Measurements from ENCODE around the gene SMAGP.
"Not testable (repeated sequence)": the region's sequence is repeated elsewhere in the genome, so short reads cannot be mapped to it uniquely, and the experiment has no call there.

The SMAGP gene

DNA sequence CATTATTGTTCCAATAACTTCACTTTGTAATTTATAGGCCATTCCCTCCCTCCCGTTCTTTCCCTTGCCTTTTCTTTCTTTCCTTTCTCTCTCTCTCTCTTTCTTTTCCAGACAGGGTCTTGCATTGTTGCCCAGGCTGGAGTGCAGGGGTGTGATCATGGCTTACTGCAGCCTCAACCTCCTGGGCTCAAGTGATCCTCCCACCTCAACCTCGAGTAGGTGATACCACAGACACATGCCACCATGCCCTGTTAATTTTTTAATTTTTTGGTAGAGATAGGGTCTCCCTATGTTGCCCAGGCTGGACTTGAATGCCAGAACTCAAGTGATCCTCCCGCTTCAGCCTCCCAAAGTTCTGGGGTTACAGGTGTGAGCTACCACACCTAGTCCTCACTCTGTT, 45.6 kb downstream of the SMAGP start:
- no peak overlapping the region for H3K4me3 Mint-ChIP-seq
- no peaks in the 10 kb centered on the region for H3K9me3 Mint-ChIP-seq

DNA sequence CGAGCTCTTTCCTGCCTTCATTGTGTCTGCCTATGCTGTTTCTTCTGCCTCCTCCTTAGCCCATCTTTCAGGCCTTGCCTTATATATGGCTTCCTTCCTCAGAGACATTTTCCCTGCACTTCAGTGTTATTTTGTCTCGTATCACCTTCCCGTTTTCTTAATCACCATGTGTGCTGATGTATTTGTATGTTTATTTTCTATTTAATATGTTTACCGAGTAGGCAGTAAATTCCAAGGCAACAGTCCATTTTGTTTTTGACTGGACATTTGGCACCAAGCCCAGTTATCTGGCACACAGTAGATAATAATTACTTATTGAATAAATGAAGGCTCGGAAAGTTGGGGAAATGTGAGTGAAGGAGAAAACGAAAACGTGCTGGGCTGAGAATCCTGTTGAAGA, 47.8 kb downstream of the SMAGP start:
- Mint-ChIP-seq H3K4me3 (no peak overlapping the region), H3K9me3 (no peaks in the 10 kb centered on the region), H3K27me3 (no peaks in the 10 kb centered on the region), H3K4me1 (ENCODE audit: low read depth) (peaks cover 14% of the 10 kb centered on the region), H3K36me3 (ENCODE audit: low read depth) (peaks cover 4% of the 10 kb centered on the region), H3K27ac (no peak overlapping the region)
- DNase-seq, result no peak

More for the DNA sequence above, 45.6 kb downstream of the SMAGP start:
- H3K36me3 Mint-ChIP-seq (ENCODE audit: low read depth), result no peaks in the 10 kb centered on the region
- no peak for DNase-seq
- no peaks in the 10 kb centered on the region for H3K27me3 Mint-ChIP-seq
- H3K27ac Mint-ChIP-seq, result no peak overlapping the region
- H3K4me1 Mint-ChIP-seq (ENCODE audit: low read depth), result peaks cover 1% of the 10 kb centered on the region

DNA sequence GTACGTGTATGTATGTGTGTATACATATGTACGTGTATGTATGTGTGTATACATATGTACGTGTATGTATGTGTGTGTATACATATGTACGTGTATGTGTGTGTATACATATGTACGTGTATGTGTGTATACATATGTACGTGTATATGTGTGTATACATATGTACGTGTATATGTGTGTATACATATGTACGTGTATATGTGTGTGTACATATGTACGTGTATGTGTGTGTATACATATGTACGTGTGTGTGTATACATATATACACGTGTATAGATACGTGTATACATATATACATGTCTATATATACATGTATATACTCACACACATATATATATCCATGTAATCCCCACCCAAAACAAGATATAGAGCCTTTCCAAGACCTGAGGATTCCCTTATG, 50.4 kb downstream of the SMAGP start:
- not testable (repeated sequence) for H3K27ac Mint-ChIP-seq; H3K9me3 Mint-ChIP-seq; H3K27me3 Mint-ChIP-seq; DNase-seq; H3K36me3 Mint-ChIP-seq (ENCODE audit: low read depth); H3K4me3 Mint-ChIP-seq
- peaks cover 20% of the 10 kb centered on the region for H3K4me1 Mint-ChIP-seq (ENCODE audit: low read depth)

DNA sequence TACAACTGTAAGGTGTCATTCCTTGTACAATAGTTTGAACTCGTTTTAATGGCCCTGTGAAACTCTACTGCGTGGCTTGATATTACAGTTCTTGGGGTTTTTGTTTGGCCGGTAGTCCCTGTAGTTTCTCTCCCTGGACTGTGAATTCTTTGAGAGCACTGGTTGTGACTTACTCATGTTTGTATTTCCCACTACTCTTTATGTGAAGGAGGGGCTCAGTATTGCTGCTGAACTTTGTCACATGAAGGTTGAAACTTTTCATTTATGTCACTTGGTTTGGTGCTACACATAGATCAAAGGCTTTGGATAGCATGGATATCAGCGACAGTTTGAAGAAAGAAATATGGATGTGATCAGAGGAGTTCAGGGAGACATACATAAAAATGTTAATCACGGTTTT, 50.9 kb downstream of the SMAGP start:
- no peaks in the 10 kb centered on the region for H3K27me3 Mint-ChIP-seq
- peak overlapping the region; percentile 45 for H3K27ac Mint-ChIP-seq
- peaks cover 20% of the 10 kb centered on the region for H3K4me1 Mint-ChIP-seq (ENCODE audit: low read depth)
- DNase-seq, result no peak
- no peaks in the 10 kb centered on the region for H3K9me3 Mint-ChIP-seq
- H3K4me3 Mint-ChIP-seq, result peak overlapping the region; percentile 86
- H3K36me3 Mint-ChIP-seq (ENCODE audit: low read depth), result peaks cover 5% of the 10 kb centered on the region

DNA sequence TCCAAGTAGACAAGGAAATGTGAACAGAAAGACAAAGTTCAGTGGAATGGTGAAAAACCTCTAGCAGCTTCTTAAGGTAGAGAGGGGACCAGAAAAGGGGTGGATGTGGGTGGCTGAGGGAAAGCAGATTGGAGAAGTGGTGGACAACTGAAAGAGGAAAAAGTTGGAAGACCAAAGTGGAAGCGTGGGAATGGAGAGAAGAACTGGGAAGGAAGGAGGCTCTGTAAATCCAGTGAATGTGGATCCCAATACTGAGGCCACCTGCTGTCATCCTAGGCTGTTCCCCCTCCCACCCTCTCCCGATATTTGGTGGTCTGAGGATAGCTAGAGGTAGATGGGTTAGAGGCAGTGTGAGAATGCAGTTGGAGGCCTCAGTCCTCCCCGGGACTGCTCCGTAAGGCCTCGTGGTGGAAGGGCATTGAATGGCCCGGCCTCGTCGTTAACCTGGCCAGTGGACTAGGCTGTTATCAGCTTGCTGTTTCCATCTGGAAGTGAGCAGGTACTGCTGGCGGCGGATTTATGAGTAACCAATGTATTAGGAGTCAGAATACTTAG, 51.5 kb downstream of the SMAGP start:
- Mint-ChIP-seq H3K4me3 (peak overlapping the region; percentile 86), H3K27me3 (no peaks in the 10 kb centered on the region), H3K4me1 (ENCODE audit: low read depth) (peaks cover 20% of the 10 kb centered on the region), H3K27ac (peak overlapping the region; percentile 96), H3K9me3 (no peaks in the 10 kb centered on the region), H3K36me3 (ENCODE audit: low read depth) (peaks cover 7% of the 10 kb centered on the region)
- DNase-seq, result no peak

DNA sequence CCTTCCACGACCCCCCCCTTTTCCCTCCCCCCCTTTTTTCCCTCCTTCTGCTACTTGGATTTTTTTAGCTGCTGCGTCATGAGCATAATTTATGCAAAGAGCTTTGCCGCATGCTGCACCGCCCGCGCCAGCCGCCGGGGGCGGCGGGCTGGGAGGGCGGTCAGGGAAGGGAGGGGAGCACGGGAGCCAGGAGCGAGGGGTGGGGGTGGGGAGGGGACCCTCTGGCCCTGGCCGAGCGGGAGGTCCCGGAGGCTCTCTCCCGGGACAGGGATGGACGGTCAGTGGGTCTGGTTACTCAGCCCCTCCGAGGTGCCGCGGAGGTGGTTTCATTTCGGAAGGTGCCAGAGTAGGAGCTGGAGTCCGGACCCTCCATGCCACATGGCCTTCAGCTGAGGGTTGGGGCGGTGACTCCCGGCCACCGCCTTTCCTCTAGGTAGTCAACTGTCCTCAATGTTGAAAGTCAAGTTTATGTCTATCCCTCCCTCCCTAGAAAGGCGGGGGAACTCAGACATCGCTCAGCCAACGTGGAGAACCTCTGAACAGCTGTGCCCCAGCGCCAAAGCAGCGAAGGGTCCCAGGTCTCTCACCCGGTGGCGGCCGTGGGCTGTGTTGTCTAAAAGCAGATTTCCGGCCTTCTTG, 52.1 kb downstream of the SMAGP start, which contains the start of gene POU6F1:
TSS of gene POU6F1 (minus strand) at position 95 of the 639 bp plus-strand sequence. CDS start 11,226 bp downstream, outside the sequence.
- DNase-seq, result peak; percentile 81
- Mint-ChIP-seq H3K4me1 (ENCODE audit: low read depth) (peaks cover 20% of the 10 kb centered on the region), H3K9me3 (no peaks in the 10 kb centered on the region), H3K4me3 (peak within 1 kb of the TSS; percentile 86), H3K27me3 (no peaks in the 10 kb centered on the region), H3K36me3 (ENCODE audit: low read depth) (peaks cover 7% of the 10 kb centered on the region), H3K27ac (peak within 1 kb of the TSS; percentile 96)

DNA sequence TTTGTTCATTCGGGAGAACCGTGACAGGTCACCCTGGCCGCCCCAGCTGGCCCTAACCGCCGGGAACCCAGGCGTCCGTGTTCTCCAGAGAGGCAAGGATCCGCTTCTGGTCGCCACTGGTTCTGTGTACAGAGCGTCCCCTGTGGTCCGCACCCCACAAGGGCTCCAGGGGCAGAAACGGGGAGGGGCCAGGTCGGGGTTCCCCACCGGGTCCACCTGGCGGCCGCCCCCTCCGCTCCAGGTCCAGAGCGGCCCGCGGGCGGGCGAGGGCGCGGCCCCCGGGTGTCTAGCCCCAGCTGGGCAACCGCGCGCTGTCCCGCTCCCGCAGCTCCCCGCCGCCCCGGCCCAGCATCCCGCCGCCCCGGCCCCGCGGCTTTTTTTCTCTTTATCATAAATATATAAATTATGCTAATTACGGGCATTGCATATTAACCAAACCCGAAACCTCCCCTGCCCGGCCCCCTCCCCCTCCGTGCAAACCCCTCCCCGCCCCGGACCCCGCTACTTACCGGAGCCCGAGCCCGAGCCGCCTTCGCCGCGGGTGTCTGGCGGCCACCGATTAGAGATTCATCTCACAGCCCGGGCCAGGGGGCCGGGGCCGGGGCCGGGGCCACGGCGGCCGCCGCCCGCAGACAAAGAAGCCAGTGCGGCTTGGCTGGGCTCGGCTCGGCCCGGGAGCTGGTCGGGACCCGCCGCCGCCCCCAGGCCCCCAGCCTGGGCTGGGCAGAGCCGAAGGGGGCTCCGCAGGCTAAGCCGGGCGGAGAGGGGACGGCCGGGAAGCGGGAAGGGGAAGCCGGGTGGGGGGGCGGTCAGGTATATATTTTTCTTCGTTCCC, 52.9 kb downstream of the SMAGP start:
- Mint-ChIP-seq H3K9me3 (no peaks in the 10 kb centered on the region), H3K36me3 (ENCODE audit: low read depth) (peaks cover 7% of the 10 kb centered on the region), H3K27me3 (no peaks in the 10 kb centered on the region), H3K4me3 (peak overlapping the region; percentile 86), H3K4me1 (ENCODE audit: low read depth) (peaks cover 20% of the 10 kb centered on the region), H3K27ac (peak overlapping the region; percentile 96)
- DNase-seq, result peak; percentile 68

DNA sequence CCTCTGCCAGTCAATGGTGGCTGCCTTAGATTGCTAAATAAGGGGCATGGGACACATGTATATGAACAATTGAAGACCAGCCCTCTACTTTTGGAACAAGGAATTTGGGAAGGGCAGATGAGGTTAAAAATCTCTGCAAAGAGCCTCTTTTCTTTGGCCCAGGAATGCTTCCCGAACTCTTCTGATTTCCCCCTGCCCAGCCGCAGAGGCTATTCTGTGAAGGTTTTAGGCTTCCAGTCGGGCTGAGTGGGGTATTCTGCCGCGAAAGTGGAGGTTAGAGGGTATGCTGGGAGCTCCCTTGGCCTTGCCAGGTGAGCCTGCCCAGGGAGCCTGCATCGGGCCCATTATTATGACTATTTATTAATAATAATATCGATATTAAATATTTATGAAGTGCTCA, 53.6 kb downstream of the SMAGP start:
- Mint-ChIP-seq H3K36me3 (ENCODE audit: low read depth) (peaks cover 7% of the 10 kb centered on the region), H3K9me3 (no peaks in the 10 kb centered on the region), H3K4me3 (peak overlapping the region; percentile 69), H3K4me1 (ENCODE audit: low read depth) (peaks cover 20% of the 10 kb centered on the region), H3K27ac (peak overlapping the region; percentile 78), H3K27me3 (no peaks in the 10 kb centered on the region)
- DNase-seq, result no peak

DNA sequence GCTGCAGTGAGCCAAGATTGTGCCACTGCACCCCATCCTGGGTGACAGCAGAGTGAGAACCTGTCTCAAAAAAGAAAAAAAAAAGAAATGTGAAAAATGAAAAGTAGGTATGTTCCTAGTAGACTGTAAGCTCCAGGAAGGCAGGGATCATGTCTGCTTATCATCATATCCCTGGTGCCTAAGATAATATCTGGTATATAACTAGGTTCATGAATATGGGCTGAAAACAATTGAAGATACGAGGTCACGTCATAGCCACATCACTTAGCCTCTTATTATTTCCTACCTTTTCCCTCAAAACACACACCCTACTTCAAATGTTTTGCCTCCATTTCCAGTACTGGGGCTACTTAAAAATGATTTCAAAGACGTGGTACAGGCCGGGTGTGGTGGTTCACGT, 55.3 kb downstream of the SMAGP start:
- Mint-ChIP-seq H3K27me3 (no peaks in the 10 kb centered on the region), H3K36me3 (ENCODE audit: low read depth) (peaks cover 9% of the 10 kb centered on the region), H3K4me3 (no peak overlapping the region), H3K9me3 (no peaks in the 10 kb centered on the region), H3K27ac (no peak overlapping the region), H3K4me1 (ENCODE audit: low read depth) (peaks cover 19% of the 10 kb centered on the region)
- no peak for DNase-seq

DNA sequence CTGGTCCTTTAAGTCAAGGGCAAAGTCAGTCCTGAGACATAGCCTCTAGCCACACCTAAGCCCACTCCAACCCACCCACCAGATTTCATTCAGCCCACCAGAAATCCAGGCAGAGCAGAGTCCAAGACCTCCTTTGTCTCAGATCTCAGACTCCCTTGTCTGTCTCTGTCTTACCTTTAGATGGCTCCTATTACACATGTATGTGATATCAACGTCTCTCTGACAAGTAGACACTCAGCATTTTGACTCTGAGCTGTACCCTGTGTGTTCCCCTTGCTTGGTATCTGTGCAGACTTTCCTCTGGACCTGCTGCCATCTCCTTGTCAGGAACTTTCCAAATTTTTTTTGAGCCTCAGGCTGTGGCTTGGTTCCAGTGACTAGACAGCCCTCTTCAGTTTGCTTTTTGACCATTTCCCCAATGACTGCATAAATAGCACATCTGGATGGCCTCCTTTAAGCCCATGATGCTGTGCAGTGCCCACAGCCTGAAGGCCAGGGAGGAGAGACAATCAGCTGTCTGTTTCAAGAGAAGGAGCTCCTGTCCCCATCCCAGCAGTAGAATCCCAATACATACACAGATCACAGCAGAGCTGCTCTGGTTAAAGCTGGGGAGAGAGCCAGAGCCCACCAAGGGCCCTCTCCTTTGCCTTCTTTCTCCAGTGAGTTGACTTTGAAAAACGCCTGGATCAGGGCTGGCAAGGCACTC, 59.4 kb downstream of the SMAGP start:
- Mint-ChIP-seq H3K4me3 (no peak overlapping the region), H3K9me3 (no peaks in the 10 kb centered on the region), H3K4me1 (ENCODE audit: low read depth) (no peaks in the 10 kb centered on the region), H3K36me3 (ENCODE audit: low read depth) (peaks cover 5% of the 10 kb centered on the region), H3K27ac (peak overlapping the region; percentile 56), H3K27me3 (no peaks in the 10 kb centered on the region)
- no peak for DNase-seq

DNA sequence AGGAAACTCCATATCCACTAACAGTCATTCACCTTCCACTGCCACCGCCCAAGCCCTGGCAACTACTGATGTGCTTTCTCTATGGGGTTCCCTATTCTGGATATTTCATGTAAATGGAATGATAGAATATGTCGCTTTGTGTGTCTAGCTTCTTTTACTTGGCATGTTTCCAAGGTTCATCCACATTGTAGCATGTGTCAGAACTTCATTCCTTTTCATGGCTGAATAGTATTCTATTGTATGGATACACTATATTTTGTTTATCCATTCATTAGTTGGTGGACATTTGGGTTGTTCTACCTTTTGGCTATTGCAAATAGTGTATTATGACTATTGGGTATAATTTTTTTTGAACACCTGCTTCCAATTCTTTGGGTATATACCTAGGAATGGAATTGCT, 61.0 kb downstream of the SMAGP start:
- peaks cover 4% of the 10 kb centered on the region for H3K36me3 Mint-ChIP-seq (ENCODE audit: low read depth)
- H3K27me3 Mint-ChIP-seq, result no peaks in the 10 kb centered on the region
- no peak overlapping the region for H3K4me3 Mint-ChIP-seq
- DNase-seq, result no peak
- H3K9me3 Mint-ChIP-seq, result no peaks in the 10 kb centered on the region
- no peak overlapping the region for H3K27ac Mint-ChIP-seq
- H3K4me1 Mint-ChIP-seq (ENCODE audit: low read depth), result no peaks in the 10 kb centered on the region

DNA sequence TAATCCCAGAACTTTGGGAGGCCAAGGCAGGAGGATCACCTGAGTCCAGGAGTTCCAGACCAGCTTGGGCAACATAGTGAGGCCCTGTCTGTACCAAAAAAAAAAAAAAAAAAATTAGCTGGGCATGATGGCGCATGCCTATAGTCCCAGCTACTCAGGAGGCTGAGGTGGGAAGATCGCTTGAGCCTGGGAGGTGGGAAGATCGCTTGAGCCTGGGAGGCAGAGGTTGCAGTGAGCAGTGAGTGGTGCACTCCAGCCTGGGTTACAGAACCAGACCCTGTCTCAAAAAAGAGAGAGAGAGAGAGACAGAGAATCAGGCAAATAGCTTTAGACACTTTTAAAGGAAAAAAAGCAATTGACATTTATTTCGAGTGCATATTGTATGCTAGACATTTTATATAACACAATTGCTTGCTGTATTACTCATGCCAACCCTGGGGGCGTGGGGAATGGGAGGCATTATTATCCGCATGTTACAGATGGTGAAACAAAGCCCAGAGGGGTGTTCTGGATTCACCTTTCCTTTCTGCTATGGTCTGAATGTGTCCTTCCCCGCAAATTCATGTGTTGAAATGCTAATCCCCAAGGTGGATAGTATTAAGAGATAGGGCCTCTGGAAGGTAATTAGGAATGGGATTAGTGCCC, 62.1 kb downstream of the SMAGP start:
- Mint-ChIP-seq H3K9me3 (no peaks in the 10 kb centered on the region), H3K4me1 (ENCODE audit: low read depth) (peaks cover 7% of the 10 kb centered on the region), H3K4me3 (no peak overlapping the region), H3K27ac (no peak overlapping the region), H3K36me3 (ENCODE audit: low read depth) (peaks cover 2% of the 10 kb centered on the region), H3K27me3 (no peaks in the 10 kb centered on the region)
- no peak for DNase-seq

DNA sequence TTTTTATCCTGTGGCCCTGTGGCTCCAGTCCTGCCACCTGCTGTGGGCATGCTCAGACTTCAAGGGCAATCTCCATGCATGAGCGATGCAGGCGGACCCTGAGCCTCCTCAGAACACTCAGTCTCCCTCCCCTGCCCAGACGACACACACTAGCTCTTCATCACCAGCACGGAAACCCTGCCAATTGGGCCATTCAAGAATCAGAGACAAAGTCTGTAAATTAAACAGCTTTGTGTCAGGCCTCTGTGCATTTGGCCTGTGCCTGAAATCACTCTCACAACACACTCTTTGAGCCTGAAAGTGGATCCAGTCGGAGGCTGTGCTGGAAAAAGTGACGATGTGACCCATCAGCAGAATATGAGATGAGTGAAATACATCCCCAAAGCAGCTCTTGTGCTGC, 64.9 kb downstream of the SMAGP start:
- Mint-ChIP-seq H3K27ac (no peak overlapping the region), H3K4me3 (no peak overlapping the region), H3K4me1 (ENCODE audit: low read depth) (peaks cover 14% of the 10 kb centered on the region), H3K9me3 (no peaks in the 10 kb centered on the region), H3K36me3 (ENCODE audit: low read depth) (no peaks in the 10 kb centered on the region), H3K27me3 (no peaks in the 10 kb centered on the region)
- DNase-seq, result no peak

DNA sequence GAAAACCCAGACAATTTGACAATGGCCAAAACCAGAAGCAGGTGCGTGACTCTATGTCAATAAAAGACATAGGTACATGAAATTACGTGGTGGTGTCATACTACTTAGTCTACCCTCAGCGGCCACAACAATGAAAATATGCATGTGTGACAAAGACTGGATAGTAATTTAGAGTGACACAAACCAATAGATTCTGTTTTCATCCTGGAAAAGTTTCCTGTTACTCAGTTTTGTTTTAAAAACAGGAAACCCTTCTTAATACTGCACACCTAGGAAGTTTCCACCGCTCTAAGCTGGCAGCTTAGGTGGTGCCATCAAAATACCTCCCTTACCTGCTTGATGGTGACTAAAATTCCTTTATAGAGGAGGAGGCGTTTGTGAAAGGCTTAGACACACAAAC, 67.5 kb downstream of the SMAGP start:
- no peak for DNase-seq
- Mint-ChIP-seq H3K27ac (peak overlapping the region; percentile 45), H3K9me3 (no peaks in the 10 kb centered on the region), H3K36me3 (ENCODE audit: low read depth) (peaks cover under 1% of the 10 kb centered on the region), H3K4me3 (no peak overlapping the region), H3K27me3 (no peaks in the 10 kb centered on the region), H3K4me1 (ENCODE audit: low read depth) (peaks cover 14% of the 10 kb centered on the region)
